Lower lobe of right lung (tissue), 2 donors: ENCODE results near the gene DDX11. TPM values are rescaled to one million over a fixed set of nuclear protein-coding genes. Genes with fewer than 3 reads are reported as not detected.
"Not testable (repeated sequence)": the region's sequence is repeated elsewhere in the genome, so short reads cannot be mapped to it uniquely, and the experiment has no call there.

ENCODE experiments used
- ATAC-seq, 2 donors: fragments of 200-7000 bp; cut with Tn5 transposase; one replicate each; pipeline ENCODE4 v1.9.1; 2020 to 2022; ENCODE audit warnings: mild to moderate bottlenecking in 2 of 2, moderate library complexity in 2 of 2
- DNase-seq: peaks from one replicate; pipeline ENCODE4 v3.0.0-alpha.2; 2020
- H3K27ac ChIP-seq: fragments of 200-600 bp; one replicate; pipeline ENCODE4 v1.8.0; 2022
- H3K27me3 ChIP-seq: fragments of 200-600 bp; one replicate; pipeline ENCODE4 v1.8.0; 2022; ENCODE audit warnings: low read depth
- H3K36me3 ChIP-seq: fragments of 200-600 bp; one replicate; pipeline ENCODE4 v1.8.0; 2022; ENCODE audit warnings: mild to moderate bottlenecking
- H3K4me1 ChIP-seq: fragments of 200-600 bp; one replicate; pipeline ENCODE4 v1.8.0; 2022
- H3K4me3 ChIP-seq: fragments of 200-600 bp; one replicate; pipeline ENCODE4 v1.8.0; 2022; ENCODE audit warnings: mild to moderate bottlenecking
- H3K9me3 ChIP-seq: fragments of 200-600 bp; one replicate; pipeline ENCODE4 v1.8.0; 2022
- CTCF ChIP-seq: fragments of 200-600 bp; IDR thresholded peaks from one replicate; pipeline ENCODE4 v1.8.0; 2022; ENCODE audit warnings: antibody characterized with exemption, mild to moderate bottlenecking
- intact Hi-C: fragments of 100-400 bp; cut with DNase I; formaldehyde crosslinking; loops from one replicate; pipeline ENCODE4 v1.11.0; 2022
- total RNA-seq: library from RNA; stranded (reverse); fragmentation: NEBNext Ultra II Directional; extraction: Animal tissue kit (Norgen Biotek cat#: 25700); gene quantifications from one replicate; pipeline ENCODE4 v1.2.1, GENCODE V29; 2021
- donor health status: DM: no; HTN: yes; CAD: no; lungs with severe emphysema.

Gene DDX11
- total RNA-seq, 1 donor from 2014 or later, result 8.9 TPM

- H3K27ac ChIP-seq, H3K4me1 ChIP-seq, DNase-seq, H3K4me3 ChIP-seq, H3K9me3 ChIP-seq, intact Hi-C loops, H3K27me3 ChIP-seq, H3K36me3 ChIP-seq: not testable (repeated sequence)
- ATAC-seq, result peak in 1 of 2 donors; percentile 46
Measured at GRCh38 chr12:31100503-31101208, 27.0 kb downstream of the DDX11 start.

- intact Hi-C loops, ATAC-seq, H3K36me3 ChIP-seq, H3K9me3 ChIP-seq, H3K4me1 ChIP-seq, H3K27me3 ChIP-seq, DNase-seq, H3K27ac ChIP-seq, H3K4me3 ChIP-seq: not testable (repeated sequence)
Measured at GRCh38 chr12:31102125-31102524, 28.5 kb downstream of the DDX11 start.

- H3K36me3 ChIP-seq, H3K27me3 ChIP-seq, H3K9me3 ChIP-seq, ATAC-seq, H3K4me3 ChIP-seq, DNase-seq, H3K4me1 ChIP-seq, intact Hi-C loops, H3K27ac ChIP-seq: not testable (repeated sequence)
Measured at GRCh38 chr12:31102596-31102995, 28.9 kb downstream of the DDX11 start.

- H3K27ac ChIP-seq, H3K9me3 ChIP-seq, H3K27me3 ChIP-seq, intact Hi-C loops, H3K36me3 ChIP-seq, H3K4me3 ChIP-seq, H3K4me1 ChIP-seq: not testable (repeated sequence)
- peak; percentile 74 for DNase-seq
- peak in 1 of 2 donors; percentile 37 for ATAC-seq
Measured at GRCh38 chr12:31103561-31103975, 29.9 kb downstream of the DDX11 start.

- DNase-seq, H3K4me3 ChIP-seq, intact Hi-C loops, H3K27me3 ChIP-seq, H3K36me3 ChIP-seq, H3K27ac ChIP-seq, H3K4me1 ChIP-seq, H3K9me3 ChIP-seq, ATAC-seq: not testable (repeated sequence)
Measured at GRCh38 chr12:31104220-31104619, 30.6 kb downstream of the DDX11 start.

DNA sequence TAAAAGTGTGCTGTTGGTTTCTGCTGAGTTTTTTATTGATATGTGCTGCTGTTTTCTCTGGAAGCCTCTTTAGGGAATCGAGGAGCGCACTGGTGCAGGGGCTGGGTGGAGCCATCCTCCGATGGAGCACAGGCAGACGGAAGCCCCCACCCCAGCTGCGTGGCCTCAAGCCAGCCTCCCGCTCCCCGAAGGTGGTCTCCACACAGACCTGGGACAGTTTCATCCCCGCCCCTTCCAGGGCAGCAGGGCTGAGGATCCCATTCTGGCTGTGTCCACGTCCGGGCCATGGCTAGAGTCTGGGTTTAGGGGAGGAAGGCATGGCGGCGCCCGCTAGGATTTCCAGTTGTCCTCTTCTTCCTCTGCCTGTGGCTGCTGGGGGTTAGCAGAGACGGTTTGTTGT, 31.1 kb downstream of the DDX11 start:
- H3K36me3 ChIP-seq, H3K27ac ChIP-seq, H3K9me3 ChIP-seq, H3K4me1 ChIP-seq, H3K27me3 ChIP-seq, intact Hi-C loops, H3K4me3 ChIP-seq, ATAC-seq, DNase-seq: not testable (repeated sequence)

DNA sequence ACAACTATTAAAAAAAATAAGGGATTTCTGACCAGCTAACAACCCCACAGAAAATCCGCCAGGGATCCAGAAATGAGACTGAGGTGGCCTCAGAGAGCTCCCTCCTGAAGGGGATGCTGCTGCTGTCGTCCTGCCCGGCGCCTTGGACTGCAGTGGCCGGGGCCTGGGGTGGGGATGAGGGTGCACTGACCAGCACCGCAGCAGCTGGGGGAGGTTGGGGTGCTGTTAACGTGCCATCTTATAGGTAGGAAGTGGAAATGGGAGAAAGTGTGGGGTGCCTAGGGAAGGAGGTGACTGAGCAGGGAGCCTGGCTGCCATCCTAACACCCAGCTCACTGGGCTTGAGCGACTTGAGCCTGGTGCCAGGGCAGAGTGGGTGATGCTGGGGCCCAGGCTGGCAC, 32.0 kb downstream of the DDX11 start:
- no peak for DNase-seq
- Histone ChIP-seq H3K9me3 (no peaks in the 10 kb centered on the region), H3K27ac (no peak overlapping the region), H3K4me1 (no peaks in the 10 kb centered on the region), H3K27me3 (no peaks in the 10 kb centered on the region), H3K36me3 (no peaks in the 10 kb centered on the region), H3K4me3 (no peak overlapping the region)
- intact Hi-C loops, result no loop called here
- TF ChIP-seq CTCF, result no peak
- ATAC-seq, result no peak

GRCh38 chr12:31106101-31106803, 32.6 kb downstream of the DDX11 start:
- intact Hi-C loops, result no loop called here
- DNase-seq, result no peak
- H3K4me1 ChIP-seq, result no peaks in the 10 kb centered on the region
- TF ChIP-seq CTCF, result no peak
- no peaks in the 10 kb centered on the region for H3K27me3 ChIP-seq
- no peaks in the 10 kb centered on the region for H3K36me3 ChIP-seq
- no peak overlapping the region for H3K27ac ChIP-seq
- H3K4me3 ChIP-seq, result no peak overlapping the region
- no peaks in the 10 kb centered on the region for H3K9me3 ChIP-seq
- no peak for ATAC-seq

DNA sequence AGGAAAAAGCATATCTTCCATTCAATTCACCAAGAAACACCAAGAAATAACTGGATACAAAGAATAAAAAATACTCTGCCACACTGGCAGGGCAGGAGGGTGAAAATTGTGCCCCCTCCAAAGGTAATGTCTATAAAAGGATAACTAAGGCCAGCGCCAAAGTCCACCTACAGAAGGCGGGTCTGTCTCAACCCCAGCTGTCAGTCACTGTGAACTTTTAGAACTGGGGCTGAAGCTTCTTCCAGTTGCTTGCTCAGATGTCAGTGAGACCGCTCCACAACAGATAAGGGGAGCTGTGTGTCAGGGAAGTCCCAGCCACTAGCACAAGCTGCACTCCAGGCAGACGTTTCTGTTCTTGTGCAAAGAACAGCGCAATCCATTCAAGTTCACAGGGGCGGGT, 36.1 kb downstream of the DDX11 start:
- H3K4me1 ChIP-seq, H3K36me3 ChIP-seq, ATAC-seq, H3K9me3 ChIP-seq, DNase-seq, H3K27ac ChIP-seq, intact Hi-C loops, H3K27me3 ChIP-seq, H3K4me3 ChIP-seq: not testable (repeated sequence)

GRCh38 chr12:31110263-31110662, 36.6 kb downstream of the DDX11 start:
- H3K9me3 ChIP-seq, intact Hi-C loops, H3K4me3 ChIP-seq, H3K27me3 ChIP-seq, ATAC-seq, DNase-seq, H3K27ac ChIP-seq, H3K4me1 ChIP-seq, H3K36me3 ChIP-seq: not testable (repeated sequence)

GRCh38 chr12:31115092-31115601, 41.5 kb downstream of the DDX11 start:
- H3K9me3 ChIP-seq, H3K27ac ChIP-seq, H3K36me3 ChIP-seq, H3K4me3 ChIP-seq, intact Hi-C loops, ATAC-seq, DNase-seq: not testable (repeated sequence)
- Histone ChIP-seq H3K27me3 (peaks cover 29% of the 10 kb centered on the region), H3K4me1 (peaks cover 17% of the 10 kb centered on the region)

DNA sequence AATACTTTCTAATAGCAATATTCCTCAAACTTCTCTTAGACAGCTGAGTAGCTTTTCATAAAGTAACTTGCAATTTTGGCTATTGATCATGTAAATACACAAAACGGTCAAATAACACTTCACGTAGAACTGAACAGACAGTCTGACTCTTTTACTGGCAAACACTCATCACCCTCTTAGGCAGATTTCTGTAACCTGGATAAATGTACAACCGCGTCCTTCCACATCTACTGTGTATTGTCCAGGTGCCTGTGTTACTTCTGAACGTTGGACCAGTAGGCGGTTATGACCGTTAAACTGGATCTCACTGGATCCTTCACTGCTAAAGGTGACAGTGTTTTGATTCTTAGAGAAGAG, 43.2 kb downstream of the DDX11 start:
- H3K36me3 ChIP-seq, DNase-seq, intact Hi-C loops, H3K9me3 ChIP-seq, ATAC-seq, H3K27ac ChIP-seq: not testable (repeated sequence)
- Histone ChIP-seq H3K4me3 (peak overlapping the region; percentile 44), H3K27me3 (peaks cover 29% of the 10 kb centered on the region), H3K4me1 (peaks cover 17% of the 10 kb centered on the region)
